IMR-90 (cell line): ENCODE results near the gene PSMB3. TPM values are rescaled to one million over a fixed set of nuclear protein-coding genes. Genes with fewer than 3 reads are reported as not detected.
"Not testable (repeated sequence)": the region's sequence is repeated elsewhere in the genome, so short reads cannot be mapped to it uniquely, and the experiment has no call there.

Experiments used
- ATAC-seq: fragments of 200-7000 bp; cut with Tn5 transposase; 2 replicates; pipeline ENCODE4 v1.9.1; 2020; ENCODE audit warnings: low read depth, mild to moderate bottlenecking, moderate library complexity
- BruUV-seq: library from RNA; stranded (reverse); fragments of 400-500 nt; replicated peaks from 2 replicates; lab custom pipeline; 2021; lab: Mats Ljungman, UMichigan
- CTCF ChIA-PET: fragments of 300-600 bp; formaldehyde crosslinking; extraction: SDS; loops from one replicate; lab custom pipeline; 2021; ENCODE audit warnings: antibody characterized with exemption; lab: Yijun Ruan, JAX
- POLR2A ChIA-PET: fragments of 300-600 bp; sonication (Branson Sonifier 250); formaldehyde crosslinking; loops from one replicate; lab custom pipeline; 2022; ENCODE audit warnings: antibody characterized with exemption; ENCODE audit not compliant: unreplicated experiment; lab: Charles Lee
- DNase-seq: peaks from one replicate; pipeline ENCODE4 v3.0.0; 2013
- H2AFZ ChIP-seq: replicated peaks from 2 replicates; pipeline ENCODE3; 2013; ENCODE audit warnings: low read length, mild to moderate bottlenecking; ENCODE audit not compliant: poor library complexity
- H2AK5ac ChIP-seq: 2 replicates; pipeline ENCODE4 v1.6.1; 2013; ENCODE audit warnings: low read depth, low read length, inconsistent platforms
- H2AK9ac ChIP-seq: replicated peaks from 2 replicates; pipeline ENCODE3; 2013; ENCODE audit warnings: mild to moderate bottlenecking, low read depth, low read length, moderate library complexity; ENCODE audit not compliant: poor library complexity
- H2BK120ac ChIP-seq: 2 replicates; pipeline ENCODE4 v1.6.1; 2013; ENCODE audit warnings: low read depth, low read length, inconsistent platforms
- H2BK15ac ChIP-seq: 3 replicates; pipeline ENCODE4 v1.6.1; 2013; ENCODE audit warnings: low read depth, low read length, inconsistent platforms
- H2BK20ac ChIP-seq: 2 replicates; pipeline ENCODE4 v1.6.1; 2013; ENCODE audit warnings: low read depth, mild to moderate bottlenecking, inconsistent platforms, low read length, moderate library complexity
- H2BK5ac ChIP-seq: 2 replicates; pipeline ENCODE4 v1.6.1; 2013; ENCODE audit warnings: mild to moderate bottlenecking, low read depth, low read length, inconsistent platforms; ENCODE audit not compliant: poor library complexity, severe bottlenecking
- H3K14ac ChIP-seq: replicated peaks from 2 replicates; pipeline ENCODE4 v1.6.1; 2013; ENCODE audit warnings: low read depth, low read length, inconsistent platforms
- H3K18ac ChIP-seq: 2 replicates; pipeline ENCODE4 v1.6.1; 2013; ENCODE audit warnings: low read depth, low read length, control low read depth
- H3K23ac ChIP-seq: 2 replicates; pipeline ENCODE4 v1.6.1; 2013; ENCODE audit warnings: low read depth, low read length, inconsistent platforms
- H3K27ac ChIP-seq: 2 replicates; pipeline ENCODE4 v1.5.1; 2013; ENCODE audit warnings: mild to moderate bottlenecking, control low read depth, low read length; ENCODE audit not compliant: insufficient read depth
- H3K27me3 ChIP-seq: 2 replicates; pipeline ENCODE4 v1.6.1; 2013; ENCODE audit warnings: low read length; ENCODE audit not compliant: control insufficient read depth, insufficient read depth
- H3K36me3 ChIP-seq: 2 replicates; pipeline ENCODE4 v1.6.1; 2013; ENCODE audit warnings: low read length, mixed read lengths; ENCODE audit not compliant: control insufficient read depth, insufficient read depth
- H3K4ac ChIP-seq: 2 replicates; pipeline ENCODE4 v1.6.1; 2013; ENCODE audit warnings: low read depth, low read length, inconsistent platforms
- H3K4me1 ChIP-seq: 2 replicates; pipeline ENCODE4 v1.6.1; 2013; ENCODE audit warnings: low read length, mixed read lengths; ENCODE audit not compliant: control insufficient read depth, insufficient read depth
- H3K4me2 ChIP-seq: 2 replicates; pipeline ENCODE4 v1.6.1; 2013; ENCODE audit warnings: low read depth, mild to moderate bottlenecking, control low read depth, low read length, moderate library complexity
- H3K4me3 ChIP-seq: 2 replicates; pipeline ENCODE4 v1.5.1; 2013; ENCODE audit warnings: low read depth, mild to moderate bottlenecking, control low read depth, low read length, moderate library complexity; ENCODE audit not compliant: insufficient read depth
- H3K56ac ChIP-seq: 2 replicates; pipeline ENCODE4 v1.6.1; 2013; ENCODE audit warnings: low read length, inconsistent platforms; ENCODE audit not compliant: insufficient read depth; ENCODE audit errors: extremely low read depth
- H3K79me1 ChIP-seq, 2 experiments: 2 replicates each; pipeline ENCODE4 v1.6.1; 2013; ENCODE audit warnings: low read length in 2 of 2, inconsistent platforms in 1 of 2, low read depth in 1 of 2
- H3K9ac ChIP-seq: 2 replicates; pipeline ENCODE4 v1.6.1; 2013; ENCODE audit warnings: low read depth, low read length, control low read depth
- H3K9me1 ChIP-seq: 2 replicates; pipeline ENCODE4 v1.6.1; 2013; ENCODE audit warnings: low read length, inconsistent platforms; ENCODE audit not compliant: insufficient read depth
- H3K9me3 ChIP-seq: 2 replicates; pipeline ENCODE4 v1.6.1; 2013; ENCODE audit warnings: low read length; ENCODE audit not compliant: control insufficient read depth, insufficient read depth
- H4K20me1 ChIP-seq: 2 replicates; pipeline ENCODE4 v1.6.1; 2013; ENCODE audit warnings: low read length, inconsistent platforms; ENCODE audit not compliant: insufficient read depth
- H4K5ac ChIP-seq: 2 replicates; pipeline ENCODE4 v1.6.1; 2013; ENCODE audit warnings: mild to moderate bottlenecking, low read depth, low read length, control low read depth
- H4K8ac ChIP-seq, 2 experiments: 2 replicates each; pipeline ENCODE4 v1.6.1; 2013; ENCODE audit warnings: low read depth in 2 of 2, low read length in 2 of 2, control low read depth in 1 of 2, inconsistent platforms in 1 of 2
- H4K91ac ChIP-seq: 2 replicates; pipeline ENCODE4 v1.6.1; 2013; ENCODE audit warnings: low read depth, low read length, inconsistent platforms; ENCODE audit not compliant: insufficient read depth
- WGBS, 2 experiments: methylation state at CpG; one replicate each; pipeline versions ENCODE4 v1.1.5 to v1.1.7; 2013; ENCODE audit warnings: missing lambda C conversion rate in 2 of 2; ENCODE audit not compliant: insufficient read length in 1 of 2; ENCODE audit errors: extremely low coverage in 2 of 2; 5-methylcytosine and 5-hydroxymethylcytosine counted together
- dilution Hi-C: fragments of 300-500 bp; cut with HindIII; formaldehyde crosslinking; loops from one replicate; pipeline ENCODE4 v1.14.3; 2018; ENCODE audit warnings: low sequenced_read_pairs; ENCODE audit not compliant: unreplicated experiment
- in situ Hi-C: fragments of 300-500 bp; cut with MboI; formaldehyde crosslinking; loops from 3 replicates; pipeline ENCODE4 v1.14.3; 2019; ENCODE audit warnings: low sequenced_read_pairs, inconsistent platforms, mixed read lengths
- intact Hi-C: fragments of 100-400 bp; cut with micrococcal nuclease; formaldehyde crosslinking; loops from 2 replicates; pipeline ENCODE4 v1.10.0; 2022
- polyA plus RNA-seq, 3 experiments: library from polyadenylated mRNA; depleted of rRNA; stranded (reverse); fragments of >200 nt; gene quantifications; 2 replicates each; pipeline ENCODE4 v1.2.3, GENCODE V29; 2012; ENCODE audit warnings: low replicate concordance in 1 of 3
- total RNA-seq: library from RNA; depleted of rRNA; stranded (reverse); fragments of >200 nt; gene quantifications from 2 replicates; pipeline ENCODE4 v1.2.3, GENCODE V29; 2012

Gene PSMB3
- total and polyA plus RNA-seq, 2 of the 4 experiments (the other 2 are of a cell fraction) = 480 to 828 TPM

DNA sequence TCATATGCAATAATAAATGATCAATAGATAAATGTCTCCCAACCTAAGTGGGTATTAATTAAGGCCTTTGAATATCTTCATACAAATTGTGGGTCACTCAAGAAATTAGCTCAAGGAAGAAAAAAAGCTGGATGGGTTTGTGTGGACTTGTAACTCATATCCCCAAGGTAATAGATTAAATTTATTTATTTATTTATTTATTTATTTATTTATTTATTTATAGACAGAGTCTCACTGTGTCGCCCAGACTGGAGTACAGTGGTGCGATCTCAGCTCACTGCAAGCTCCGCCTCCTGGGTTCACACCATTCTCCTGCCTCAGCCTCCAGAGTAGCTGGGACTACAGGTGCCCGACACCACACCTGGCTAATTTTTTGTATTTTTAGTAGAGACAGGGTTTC is 35.5 kb downstream of the PSMB3 start:
- CTCF ChIA-PET, in situ Hi-C loops, intact Hi-C loops: not testable (repeated sequence)

More for the DNA sequence above, 35.5 kb downstream of the PSMB3 start:
- H2AFZ ChIP-seq, dilution Hi-C loops, H3K18ac ChIP-seq, H2BK5ac ChIP-seq, BruUV-seq, H4K8ac ChIP-seq, H3K23ac ChIP-seq, POLR2A ChIA-PET, H3K14ac ChIP-seq, H3K4me1 ChIP-seq, H3K9me1 ChIP-seq, H3K56ac ChIP-seq, H3K27ac ChIP-seq, H3K9me3 ChIP-seq, H2BK20ac ChIP-seq, H2BK120ac ChIP-seq, H3K9ac ChIP-seq, H4K5ac ChIP-seq, ATAC-seq, H3K4me3 ChIP-seq, H4K91ac ChIP-seq, H3K4me2 ChIP-seq, H2AK5ac ChIP-seq, H2BK15ac ChIP-seq, H3K4ac ChIP-seq, H3K27me3 ChIP-seq, H2AK9ac ChIP-seq, DNase-seq: not testable (repeated sequence)
- H3K36me3 ChIP-seq = peaks cover 35% of the 10 kb centered on the region
- peaks cover 24 to 66% of the 10 kb centered on the region in 2 experiments for H3K79me1 ChIP-seq
- WGBS, 2 experiments = no CpG with 5 or more reads among the region's 4 CpGs
- H4K20me1 ChIP-seq = peaks cover 35% of the 10 kb centered on the region
